SW480 (cell line): ENCODE data around the gene SLC39A11.

Experiments used
- DNase-seq: peaks from one replicate; pipeline ENCODE4 v3.0.0-alpha.2; 2016; ENCODE audit warnings: low spot score

SLC39A11 gene

DNA sequence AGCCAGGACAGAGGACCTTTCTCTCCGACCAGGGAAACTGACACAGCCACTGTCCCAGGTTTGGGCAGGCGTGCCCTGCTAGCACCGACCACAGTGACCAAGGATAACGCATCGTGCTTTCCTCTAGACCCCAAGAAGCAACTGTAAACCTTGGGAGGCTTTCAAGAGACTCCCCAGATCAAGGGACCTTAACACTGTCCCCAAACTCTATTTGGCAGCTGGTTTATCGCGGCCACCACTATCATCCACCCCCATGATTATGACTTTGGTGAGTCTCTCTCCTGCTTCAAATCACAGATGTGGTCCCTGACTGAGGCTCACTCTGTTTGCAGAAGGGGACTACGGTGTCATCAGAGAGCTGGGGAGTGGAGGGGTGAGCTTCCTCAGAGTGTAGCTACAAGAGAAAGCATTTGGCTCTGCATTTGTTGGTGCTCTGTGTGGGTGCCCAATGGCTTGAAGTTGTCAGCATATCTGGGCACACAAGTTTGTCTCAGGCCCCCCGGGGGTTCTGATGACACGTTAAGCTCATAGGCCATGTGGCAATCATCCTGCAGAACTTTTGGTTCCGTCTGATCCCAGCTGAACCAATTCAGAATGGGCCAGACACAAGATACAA lies 408.0 kb downstream of the SLC39A11 start:
- DNase-seq = no peak

DNA sequence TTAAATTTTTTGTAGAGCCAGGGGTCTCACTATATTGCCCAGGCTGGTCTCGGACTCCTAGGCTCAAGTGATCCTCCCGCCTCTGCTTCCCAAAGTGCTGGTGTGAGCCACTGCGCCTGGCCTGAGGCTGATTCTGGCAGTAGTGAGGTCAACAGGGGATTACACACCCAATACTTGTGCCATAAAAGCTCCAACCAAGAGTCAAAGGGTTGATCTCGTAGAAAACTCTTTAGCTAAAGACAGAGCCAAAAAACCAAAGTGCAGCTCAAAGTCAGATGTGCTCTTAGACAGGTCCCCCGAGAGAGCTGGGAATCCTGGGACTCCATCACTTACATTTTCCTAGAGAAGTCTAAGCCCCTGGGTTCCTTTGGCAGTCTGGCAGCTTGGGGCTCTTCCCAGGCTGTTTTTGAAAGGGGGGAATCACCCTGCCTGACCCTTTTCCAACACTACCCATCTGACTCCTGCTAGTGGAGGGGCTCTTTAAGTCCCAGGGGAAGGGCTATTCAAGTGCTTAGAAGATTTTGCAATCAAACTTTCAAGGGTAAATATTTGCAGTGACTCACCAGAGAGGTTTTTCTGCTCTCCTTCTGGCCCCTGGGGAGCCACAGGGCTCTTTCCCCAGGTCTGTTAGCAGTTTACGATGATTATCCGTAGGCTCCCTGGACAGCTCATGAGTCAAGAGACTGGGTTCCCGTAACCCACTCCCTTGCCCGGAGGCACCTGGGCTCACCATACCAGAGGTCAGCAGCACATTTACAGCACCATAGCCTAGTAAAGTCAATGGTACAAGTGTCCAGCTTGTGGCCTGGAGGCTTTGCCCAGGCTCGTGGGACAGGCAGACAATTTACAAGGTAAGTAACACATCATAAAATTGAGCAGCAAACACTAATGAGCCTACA lies 408.7 kb downstream of the SLC39A11 start:
- peak; percentile 72 for DNase-seq

DNA sequence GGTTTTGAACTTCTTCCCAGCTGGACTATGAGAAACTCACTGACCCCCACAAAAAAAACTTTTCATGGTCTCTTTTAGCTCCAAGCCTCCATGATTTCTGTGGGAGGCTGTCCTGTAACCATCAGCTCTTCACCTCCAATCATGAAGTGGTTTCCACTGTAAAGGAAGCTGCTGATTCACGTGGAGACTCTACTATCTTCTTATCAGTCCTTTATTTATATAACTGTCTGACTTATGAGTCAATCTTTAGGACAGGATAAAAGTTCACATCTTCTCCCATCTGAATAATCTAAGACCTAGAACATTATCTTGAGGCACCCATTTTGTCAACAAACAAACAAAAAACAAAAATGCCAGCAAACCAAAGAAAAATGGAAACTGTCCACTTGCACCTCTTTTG lies 409.9 kb downstream of the SLC39A11 start:
- DNase-seq = no peak

DNA sequence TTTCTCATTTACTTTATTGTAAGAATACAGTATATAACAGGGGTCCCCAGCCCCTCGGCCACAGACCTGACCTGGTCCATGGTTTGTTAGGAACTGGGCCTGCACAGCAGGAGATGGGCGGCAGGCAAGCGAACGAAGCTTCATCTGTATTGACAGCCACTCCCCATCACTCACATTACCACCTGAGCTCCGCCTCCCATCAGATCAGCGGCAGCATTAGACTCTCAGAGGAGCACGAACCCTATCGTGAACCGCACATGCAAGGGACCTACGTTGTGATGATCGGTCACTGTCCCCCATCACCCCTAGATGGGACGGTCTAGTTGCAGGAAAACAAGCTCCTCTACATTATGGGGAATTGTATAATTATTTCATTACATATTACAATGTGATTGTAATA lies 410.6 kb downstream of the SLC39A11 start:
- DNase-seq = no peak

DNA sequence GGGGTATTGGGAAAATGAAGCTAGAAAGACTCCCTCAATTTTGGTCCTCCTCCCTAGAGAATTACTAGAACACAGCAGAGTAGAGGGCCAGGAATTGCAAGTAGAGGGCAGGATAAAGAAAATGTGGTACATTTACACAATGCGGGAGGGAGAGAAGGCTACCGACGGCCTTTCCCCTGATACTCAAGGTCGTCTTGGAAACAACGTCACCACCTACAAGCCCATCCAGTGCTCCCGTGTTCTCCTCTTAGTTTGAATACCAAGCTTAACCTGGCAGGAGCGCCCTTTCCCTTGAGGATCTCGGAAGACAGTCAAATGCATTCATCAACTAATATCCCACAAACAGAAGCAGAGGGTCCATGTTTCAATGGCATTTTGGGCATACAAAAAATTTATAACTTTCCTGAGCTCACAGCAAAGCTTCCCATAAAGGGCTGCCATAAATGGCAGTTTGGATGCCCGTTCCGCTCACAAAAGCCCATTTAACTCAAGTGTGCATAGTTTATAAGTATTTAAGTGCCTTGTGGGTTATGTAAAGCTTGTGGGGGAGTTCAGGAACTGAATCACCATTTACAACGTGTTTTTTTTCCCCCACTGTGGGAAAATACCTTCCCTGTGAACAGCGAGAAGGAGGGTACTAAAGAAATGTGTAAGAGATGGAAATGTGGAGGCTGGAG lies 414.6 kb downstream of the SLC39A11 start:
- no peak for DNase-seq

DNA sequence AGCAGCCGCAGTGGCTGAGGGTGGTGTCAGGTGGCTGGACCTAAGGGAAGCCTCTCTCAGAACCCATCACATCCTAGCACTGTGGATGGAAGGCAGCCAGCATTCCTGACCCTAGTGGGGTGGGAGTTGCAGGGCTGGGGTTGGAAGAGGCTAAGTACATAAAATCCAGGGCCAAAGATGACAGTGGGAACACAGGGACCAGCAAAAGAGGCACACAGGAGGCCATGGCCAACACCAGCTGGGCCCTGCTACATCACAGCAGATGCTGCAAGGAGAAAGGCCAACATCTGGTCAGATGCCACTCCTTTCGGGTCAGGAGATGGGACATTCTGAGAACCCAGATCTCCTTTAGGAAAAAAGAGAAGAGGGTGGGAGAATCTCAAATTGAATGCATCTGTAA lies 415.4 kb downstream of the SLC39A11 start:
- no peak for DNase-seq

DNA sequence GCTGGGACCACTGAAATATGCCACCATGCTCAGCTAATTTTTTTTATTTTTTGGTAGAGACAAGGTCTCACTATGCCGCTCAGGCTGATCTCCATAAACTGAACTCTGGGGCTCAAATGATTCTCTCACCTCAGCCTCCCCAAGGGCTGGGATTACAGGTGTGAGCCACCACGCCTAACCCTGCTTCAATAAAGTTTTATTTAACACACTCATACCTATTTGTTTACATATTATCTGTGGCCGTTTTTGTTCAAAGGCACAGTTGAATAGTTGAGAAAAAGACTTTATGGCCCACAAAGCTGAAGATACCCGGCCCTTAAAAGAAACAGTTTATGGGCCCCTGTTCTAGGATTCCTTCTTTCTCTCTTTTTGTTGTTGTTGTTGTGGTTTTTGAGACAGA lies 419.8 kb downstream of the SLC39A11 start:
- no peak for DNase-seq

DNA sequence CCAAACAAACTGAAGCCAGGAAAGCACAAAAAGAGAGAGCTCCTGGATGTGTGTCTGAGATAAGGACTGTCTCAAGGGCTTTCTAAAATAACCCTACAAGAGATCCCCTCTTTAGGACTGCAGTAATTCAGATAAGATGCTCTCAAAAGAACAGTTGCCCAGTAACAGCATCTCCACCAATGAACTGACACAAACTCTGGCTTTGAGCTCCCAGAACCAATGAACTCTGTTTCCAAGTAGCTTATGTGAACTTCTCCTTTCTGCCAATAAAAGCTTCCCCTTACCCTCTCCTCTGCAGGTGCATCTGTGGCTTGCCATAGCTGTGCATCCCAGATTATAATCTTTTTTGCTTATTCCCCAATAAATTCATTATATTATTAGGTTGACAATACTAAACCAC lies 421.5 kb downstream of the SLC39A11 start:
- DNase-seq = no peak

DNA sequence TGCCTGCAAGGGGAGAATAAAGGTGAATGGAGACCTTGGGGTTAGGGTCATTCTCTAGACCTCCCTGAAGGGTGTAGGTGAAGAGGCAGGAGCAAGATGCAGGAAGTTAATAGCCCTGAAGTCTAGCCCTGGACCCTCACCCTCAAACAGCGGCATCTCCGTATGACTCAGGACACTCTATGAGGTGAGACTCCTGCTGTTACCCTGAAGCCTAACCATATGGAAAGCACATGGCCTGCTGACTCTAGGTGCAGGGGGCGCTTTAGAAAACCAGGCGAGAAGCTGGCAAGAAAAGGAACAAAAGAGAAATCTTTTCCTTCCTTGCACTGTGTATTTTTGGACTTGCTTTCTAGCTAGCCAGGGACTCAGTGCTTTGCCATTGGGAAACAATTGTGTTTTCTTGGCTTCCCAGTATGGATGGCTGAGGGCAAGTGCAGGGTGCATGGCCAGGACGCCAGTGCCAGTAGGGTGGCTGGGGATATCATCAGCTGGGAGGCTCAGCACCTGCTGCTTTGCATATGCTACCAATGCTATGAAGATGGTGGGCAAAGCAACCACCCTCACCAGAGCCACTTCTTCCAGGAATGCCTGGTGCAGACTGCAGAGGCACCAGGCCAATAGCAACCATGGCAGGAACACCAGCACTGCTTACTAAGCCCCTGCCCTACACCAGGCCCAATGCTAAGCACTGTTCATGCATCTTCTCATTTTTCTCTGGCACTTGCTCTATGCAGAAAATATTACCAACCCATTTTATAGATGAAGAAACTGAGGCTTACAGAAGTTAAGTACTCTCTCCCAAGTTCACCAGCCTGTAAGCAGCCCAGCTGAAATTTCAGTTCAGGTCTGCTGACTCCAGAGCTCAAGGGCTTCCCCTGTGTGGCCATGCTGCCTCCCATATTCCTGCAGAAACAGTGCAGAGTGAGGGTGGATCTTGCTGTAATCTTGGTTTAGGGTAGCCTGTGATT lies 425.1 kb downstream of the SLC39A11 start:
- no peak for DNase-seq

DNA sequence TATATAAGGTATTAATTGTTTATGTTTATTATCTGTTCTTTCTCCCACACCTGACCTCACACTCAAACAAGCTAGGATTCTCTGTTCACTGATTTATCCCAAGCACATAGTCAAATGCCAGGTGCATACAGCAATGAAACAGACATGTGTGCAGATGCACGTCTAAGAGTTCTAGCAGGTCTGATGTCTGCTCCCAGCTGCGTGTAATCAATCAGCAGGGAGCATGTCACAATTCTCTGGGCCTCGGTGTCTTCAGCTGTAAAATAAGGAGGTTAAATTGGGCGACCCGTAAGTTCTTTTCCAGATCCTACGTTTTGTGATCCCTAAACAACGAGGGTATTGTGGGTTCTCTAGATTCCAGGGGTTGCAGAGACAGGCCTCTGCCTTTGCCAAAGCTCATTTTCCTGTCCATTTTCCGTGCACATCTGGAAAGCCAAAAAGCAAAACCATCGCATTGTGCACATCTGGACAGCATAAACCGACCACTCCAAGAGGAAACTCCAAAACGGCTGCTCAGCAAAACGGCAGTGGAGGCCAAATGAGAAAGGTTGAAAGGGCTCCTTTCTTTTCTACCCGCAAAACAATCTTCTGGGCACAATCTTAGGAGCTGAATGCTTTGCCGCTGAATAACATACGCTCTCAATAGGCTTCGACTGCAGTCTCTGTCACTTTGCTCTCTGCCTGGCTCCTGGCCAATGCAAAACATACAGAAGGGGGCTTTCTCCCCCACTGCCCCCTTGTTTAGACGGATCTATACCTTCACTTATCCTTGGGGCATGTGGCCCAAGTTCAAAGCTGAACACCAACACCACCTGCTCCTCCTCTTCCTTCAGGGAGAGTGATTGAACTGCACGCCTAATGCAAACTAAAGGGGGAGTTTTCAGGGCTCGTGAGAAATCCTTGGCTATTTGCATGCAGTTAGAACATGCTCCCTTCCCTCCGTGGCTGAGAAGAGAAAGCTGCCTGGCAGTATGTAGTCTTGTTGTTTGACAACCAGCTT lies 426.3 kb downstream of the SLC39A11 start:
- DNase-seq = no peak

DNA sequence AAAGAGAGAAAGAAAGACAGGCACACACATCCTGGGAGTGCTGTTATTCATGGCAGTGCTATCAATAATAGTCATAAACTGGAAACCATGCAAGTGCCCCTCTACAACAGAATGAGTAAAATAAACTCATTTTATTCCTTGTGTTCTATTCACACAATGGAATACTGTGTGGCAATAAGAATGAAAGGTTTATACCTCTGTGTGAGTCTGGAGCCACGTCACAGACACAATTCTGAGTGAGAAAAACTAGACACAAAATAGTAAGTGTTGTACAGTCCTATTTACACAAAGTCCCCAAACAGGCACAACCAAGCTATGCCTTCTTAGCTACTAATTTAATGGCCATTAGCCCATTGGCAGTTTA lies 429.7 kb downstream of the SLC39A11 start:
- no peak for DNase-seq

DNA sequence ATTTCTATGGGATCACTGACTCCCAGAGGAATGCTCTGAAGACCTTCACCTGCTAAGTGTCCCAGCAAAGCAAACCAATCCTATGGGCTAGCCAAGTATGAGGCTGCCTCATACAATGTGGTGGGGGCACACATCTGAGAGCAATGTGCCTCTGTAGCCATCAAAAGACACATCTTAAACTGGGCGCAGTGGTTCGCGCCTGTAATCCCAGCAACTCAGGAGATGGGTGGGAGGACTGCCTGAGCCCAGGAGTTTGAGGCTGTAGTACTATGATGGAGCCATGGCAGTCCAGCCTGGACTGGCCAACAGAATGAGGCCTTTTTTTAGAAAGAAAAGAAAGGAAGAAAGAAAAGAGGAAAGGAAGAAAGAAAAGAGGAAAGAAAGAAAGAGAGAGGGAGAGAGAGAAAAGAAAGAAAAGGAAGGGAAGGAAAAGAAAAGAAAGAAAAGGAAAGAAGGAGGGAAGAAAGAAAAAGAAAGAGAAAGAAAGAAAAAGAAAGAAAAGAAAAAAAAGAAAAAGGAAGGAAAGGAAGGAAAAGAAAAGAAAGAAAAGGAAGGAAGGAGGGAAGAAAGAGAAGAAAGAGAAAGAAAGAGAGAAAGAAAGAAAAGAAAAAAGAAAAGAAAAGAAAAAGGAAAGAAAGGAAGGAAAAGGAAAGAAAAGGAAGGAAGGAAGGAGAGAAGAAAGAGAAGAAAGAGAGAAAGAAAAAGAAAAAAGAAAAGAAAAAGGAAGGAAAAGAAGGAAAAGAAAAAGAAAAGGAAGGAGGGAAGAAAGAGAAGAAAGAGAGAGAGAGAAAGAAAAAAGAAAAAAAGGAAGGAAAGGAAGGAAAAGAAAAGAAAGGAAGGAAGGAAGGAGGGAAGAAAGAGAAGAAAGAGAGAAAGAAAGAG lies 430.3 kb downstream of the SLC39A11 start:
- DNase-seq = no peak

DNA sequence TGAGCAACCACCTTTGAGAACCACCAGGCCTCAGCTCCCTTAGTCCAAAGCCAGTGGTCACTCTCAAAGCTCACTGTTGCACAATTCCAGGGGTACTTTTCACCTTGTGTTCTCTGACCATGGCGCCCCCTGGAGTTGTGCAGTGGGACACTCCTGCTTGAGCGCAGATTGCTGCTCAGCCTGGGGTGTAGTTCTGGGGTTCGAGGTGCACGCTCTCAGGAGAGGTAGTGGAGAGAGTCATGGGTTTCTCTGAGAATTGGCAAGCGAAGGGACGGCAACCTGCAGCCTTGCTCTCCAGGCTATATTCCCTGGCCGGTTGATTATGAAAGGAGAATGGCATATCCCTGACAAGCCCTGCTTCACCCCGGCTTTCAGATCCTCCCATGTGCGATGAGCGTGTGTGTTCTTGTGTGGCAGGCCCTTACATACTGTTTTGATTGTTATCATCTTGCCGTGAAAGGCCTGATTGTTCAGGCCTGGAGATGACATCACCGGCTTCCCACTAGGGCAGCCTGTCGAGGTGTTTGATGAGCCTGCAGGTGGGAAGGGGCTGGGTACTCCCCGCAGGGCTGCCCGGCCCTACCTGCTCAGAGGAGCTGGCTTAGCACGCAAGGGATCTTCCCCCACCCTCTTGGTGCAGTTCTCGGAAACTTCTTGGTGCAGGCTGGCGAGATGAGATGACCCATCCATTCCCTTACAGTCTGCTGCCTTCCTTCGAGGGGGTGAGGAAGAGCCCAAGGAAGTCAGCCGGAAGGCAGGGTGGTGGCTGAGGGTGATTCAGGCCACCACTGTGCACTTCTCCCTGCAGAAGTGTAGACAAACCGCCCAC lies 431.2 kb downstream of the SLC39A11 start:
- peak; percentile 99 for DNase-seq

DNA sequence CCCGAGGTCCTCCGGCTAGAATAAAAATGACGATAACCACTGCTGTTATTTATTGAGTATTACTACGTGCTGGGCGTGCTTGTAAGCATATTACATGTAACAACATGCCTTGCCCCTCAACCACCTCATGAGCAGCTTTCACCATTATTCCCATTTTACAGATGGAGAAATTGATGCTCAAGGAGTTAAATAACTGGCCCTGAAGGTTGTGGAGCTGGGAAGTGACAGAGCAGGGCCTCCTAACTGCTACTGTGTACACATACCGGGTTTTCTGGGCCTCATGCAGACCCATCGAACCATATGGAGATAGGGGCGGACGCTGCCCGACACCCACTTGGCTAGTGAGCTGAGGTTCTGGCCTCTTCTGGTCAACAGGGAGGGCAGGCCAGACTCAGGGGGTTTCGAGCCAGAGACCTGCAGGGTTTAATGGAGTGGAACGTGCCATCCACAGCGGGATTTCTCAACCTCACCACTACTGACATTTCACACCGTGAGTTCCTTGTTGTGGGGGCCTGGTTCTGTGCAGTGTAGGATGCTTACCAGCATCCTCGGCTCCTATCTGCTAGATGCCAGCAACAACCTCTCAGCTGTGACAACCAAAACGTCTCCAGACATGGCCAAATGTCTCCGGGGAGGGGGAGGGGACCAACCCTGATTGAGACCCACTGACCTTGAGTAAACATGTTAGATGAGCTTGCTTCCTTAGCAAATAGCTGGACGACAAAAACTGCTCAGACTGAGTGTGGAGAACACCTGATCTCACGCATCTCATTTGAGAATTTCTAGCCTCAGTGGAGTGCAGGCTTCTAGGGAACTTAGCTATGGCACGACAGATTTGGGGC lies 432.0 kb downstream of the SLC39A11 start:
- no peak for DNase-seq

DNA sequence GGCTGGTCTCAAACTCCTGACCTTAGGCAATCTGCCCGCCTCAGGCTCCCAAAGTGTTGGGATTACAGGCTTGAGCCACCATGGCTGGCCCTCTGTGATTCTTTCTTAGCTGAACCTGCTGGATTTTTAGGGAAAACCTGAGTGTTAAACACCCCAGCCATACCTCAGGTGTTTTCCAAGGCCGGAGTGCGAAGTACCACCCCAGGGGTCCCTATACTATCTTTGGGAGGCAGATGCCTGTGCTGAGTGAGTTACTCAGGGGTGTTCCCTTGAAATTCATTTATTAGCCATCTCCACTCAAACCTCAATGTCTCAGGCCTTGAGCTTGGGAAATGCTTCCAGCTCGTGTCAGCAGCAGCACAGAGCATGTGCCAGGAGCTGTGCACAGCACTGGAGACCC lies 432.7 kb downstream of the SLC39A11 start:
- no peak for DNase-seq

DNA sequence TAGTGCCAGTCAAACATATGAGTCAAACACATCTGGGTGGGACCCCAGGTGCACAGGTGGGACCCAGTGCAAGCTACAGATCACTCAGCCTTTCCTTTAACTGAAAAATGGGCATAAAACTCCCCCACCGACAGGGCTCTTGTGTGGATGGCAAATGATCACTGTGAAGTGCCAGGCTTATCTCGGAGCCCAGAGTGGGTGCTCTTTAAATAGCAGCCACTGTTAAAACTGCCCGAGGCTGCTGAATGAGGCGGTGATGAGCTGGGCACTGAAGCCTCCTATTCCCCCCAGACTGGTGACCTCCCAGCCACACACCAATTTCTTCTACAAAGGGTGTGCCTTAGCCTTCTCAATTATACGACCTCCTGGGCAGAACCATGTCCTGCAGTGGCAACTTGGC lies 433.8 kb downstream of the SLC39A11 start:
- DNase-seq = no peak

DNA sequence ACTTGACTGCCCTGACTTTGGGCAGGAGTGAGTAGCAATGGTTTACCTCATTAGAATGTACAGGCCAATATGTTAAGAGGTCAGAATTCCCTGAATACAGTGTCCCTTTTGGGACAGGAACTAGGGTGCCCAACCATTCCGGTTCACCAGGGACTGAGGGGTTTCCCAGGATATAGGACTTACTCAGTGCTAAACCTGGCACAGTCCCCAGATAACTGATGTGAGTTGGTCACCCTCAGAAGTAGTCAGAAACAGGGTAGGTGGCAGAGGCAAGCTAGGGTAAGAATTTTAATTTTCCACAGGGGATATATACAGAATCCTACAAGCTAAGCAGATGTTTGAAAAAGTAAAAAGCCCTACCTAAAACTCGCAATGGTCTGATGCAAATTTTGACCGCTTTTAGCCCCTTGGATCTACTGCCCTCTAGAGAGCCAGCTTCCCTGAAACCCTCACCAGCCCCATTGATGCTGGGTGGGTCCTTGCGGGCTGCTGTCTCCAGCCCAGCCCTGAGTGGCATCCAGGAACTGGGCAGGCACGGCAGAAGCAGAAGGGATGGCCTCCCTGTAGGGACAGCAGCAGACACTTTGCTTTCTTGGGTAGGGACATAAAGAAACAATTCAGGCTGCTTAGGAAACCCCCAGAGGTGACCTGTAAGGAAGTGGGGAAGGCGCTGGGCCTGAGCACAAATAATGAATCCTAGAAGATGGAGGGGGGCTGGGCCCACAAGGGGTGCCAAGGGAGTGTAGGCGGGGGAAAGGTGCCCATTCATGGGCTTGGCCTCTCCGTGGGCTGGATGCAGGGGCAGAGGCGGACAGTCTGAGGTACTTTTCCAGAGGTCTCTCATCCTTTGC lies 434.8 kb downstream of the SLC39A11 start:
- DNase-seq = peak; percentile 84
